ENCODE results near the gene TP73.

The TP73 gene

GRCh38 chr1:3759164-3759563, 106.8 kb downstream of the TP73 start:
- intact Hi-C loops (cut with DNase I; ENCODE audit: low total_unique reads) = no loop called here
- no peak overlapping the region for H3K4me3 ChIP-seq
- peaks cover 0 to 68% of the 10 kb centered on the region in 2 donors for H3K27me3 ChIP-seq
- no peak overlapping the region for H3K27ac ChIP-seq
- no peaks in the 10 kb centered on the region for H3K9me3 ChIP-seq
- no peak for TF ChIP-seq CTCF (IDR thresholded peaks at IDR 0.05)
- DNase-seq = no peak
- no peaks in the 10 kb centered on the region for H3K36me3 ChIP-seq
- H3K4me1 ChIP-seq = no peaks in the 10 kb centered on the region

GRCh38 chr1:3759796-3760195, 107.5 kb downstream of the TP73 start:
- Histone ChIP-seq H3K27me3 (peaks cover 0 to 62% of the 10 kb centered on the region in 2 donors), H3K36me3 (no peaks in the 10 kb centered on the region), H3K27ac (no peak overlapping the region), H3K4me3 (no peak overlapping the region), H3K9me3 (no peaks in the 10 kb centered on the region), H3K4me1 (no peaks in the 10 kb centered on the region)
- no peak for DNase-seq
- intact Hi-C loops (cut with DNase I; ENCODE audit: low total_unique reads) = no loop called here
- TF ChIP-seq CTCF (IDR thresholded peaks at IDR 0.05) = no peak

GRCh38 chr1:3761296-3762010, 109.1 kb downstream of the TP73 start:
- Histone ChIP-seq H3K36me3 (no peaks in the 10 kb centered on the region), H3K4me1 (no peaks in the 10 kb centered on the region), H3K9me3 (no peaks in the 10 kb centered on the region), H3K27ac (no peak overlapping the region), H3K4me3 (no peak overlapping the region), H3K27me3 (peaks cover 0 to 45% of the 10 kb centered on the region in 2 donors)
- no peak for DNase-seq
- intact Hi-C loops (cut with DNase I; ENCODE audit: low total_unique reads) = no loop called here
- TF ChIP-seq CTCF (IDR thresholded peaks at IDR 0.05) = no peak

- Histone ChIP-seq H3K4me3 (no peak overlapping the region), H3K36me3 (no peaks in the 10 kb centered on the region), H3K9me3 (no peaks in the 10 kb centered on the region), H3K27me3 (peaks cover 0 to 43% of the 10 kb centered on the region in 2 donors), H3K27ac (no peak overlapping the region), H3K4me1 (no peaks in the 10 kb centered on the region)
- intact Hi-C loops (cut with DNase I; ENCODE audit: low total_unique reads) = no loop called here
- no peak for DNase-seq
- no peak for TF ChIP-seq CTCF (IDR thresholded peaks at IDR 0.05)
Measured at GRCh38 chr1:3762151-3762872, 110.0 kb downstream of the TP73 start.

GRCh38 chr1:3762873-3763228, 110.5 kb downstream of the TP73 start:
- Histone ChIP-seq H3K4me1 (no peaks in the 10 kb centered on the region), H3K4me3 (no peak overlapping the region), H3K36me3 (no peaks in the 10 kb centered on the region), H3K9me3 (no peaks in the 10 kb centered on the region), H3K27me3 (peaks cover 0 to 47% of the 10 kb centered on the region in 2 donors), H3K27ac (no peak overlapping the region)
- no peak for TF ChIP-seq CTCF (IDR thresholded peaks at IDR 0.05)
- intact Hi-C loops (cut with DNase I; ENCODE audit: low total_unique reads) = no loop called here
- DNase-seq = no peak
